Neural progenitor cell (in vitro differentiated cells): Measurements from ENCODE around the gene CABLES1. TPM values are rescaled to one million over a fixed set of nuclear protein-coding genes. Genes with fewer than 3 reads are reported as not detected.

Experiments
- DNase-seq: peaks from one replicate; pipeline ENCODE4 v3.0.0-alpha.2; 2016; ENCODE audit warnings: low spot score
- H2AFZ ChIP-seq: fragments of 200-600 bp; sonication (generic); replicated peaks from 2 replicates; pipeline ENCODE4 v1.6.1; 2016; ENCODE audit warnings: antibody characterized with exemption
- H3F3A ChIP-seq: fragments of 200-600 bp; sonication (generic); 2 replicates; pipeline ENCODE4 v1.6.1; 2016; ENCODE audit warnings: antibody characterized with exemption, low read depth
- H3K27ac ChIP-seq: fragments of 200-600 bp; sonication (generic); 2 replicates; pipeline ENCODE4 v1.5.1; 2016; ENCODE audit warnings: mild to moderate bottlenecking
- H3K27me3 ChIP-seq: fragments of 200-600 bp; sonication (generic); 2 replicates; pipeline ENCODE4 v1.6.1; 2016; ENCODE audit warnings: mild to moderate bottlenecking, moderate library complexity
- H3K36me3 ChIP-seq: fragments of 200-600 bp; sonication (generic); 2 replicates; pipeline ENCODE4 v1.5.1; 2016
- H3K4me1 ChIP-seq: fragments of 200-600 bp; sonication (generic); 2 replicates; pipeline ENCODE4 v1.6.1; 2016; ENCODE audit warnings: mixed run types
- H3K4me2 ChIP-seq: fragments of 200-600 bp; sonication (generic); 2 replicates; pipeline ENCODE4 v1.6.1; 2016
- H3K4me3 ChIP-seq: fragments of 200-600 bp; sonication (generic); 2 replicates; pipeline ENCODE4 v1.5.1; 2016
- H3K79me2 ChIP-seq: fragments of 200-600 bp; sonication (generic); 2 replicates; pipeline ENCODE4 v1.6.1; 2016; ENCODE audit warnings: low read depth
- H3K9ac ChIP-seq: fragments of 200-600 bp; sonication (generic); 2 replicates; pipeline ENCODE4 v1.6.1; 2016
- H3K9me3 ChIP-seq: fragments of 200-600 bp; sonication (generic); 2 replicates; pipeline ENCODE4 v1.5.1; 2016; ENCODE audit warnings: low read depth
- H4K20me1 ChIP-seq: fragments of 200-600 bp; sonication (generic); 2 replicates; pipeline ENCODE4 v1.6.1; 2016; ENCODE audit warnings: low read depth
- H3K27ac Mint-ChIP-seq: 3 replicates; pipeline ENCODE4 v1.8.0; 2021; ENCODE audit warnings: mixed read lengths
- H3K27me3 Mint-ChIP-seq: 2 replicates; pipeline ENCODE4 v1.8.0; 2022; ENCODE audit warnings: low read depth, mild to moderate bottlenecking, inconsistent platforms, moderate library complexity, mixed read lengths; ENCODE audit not compliant: insufficient read depth
- H3K36me3 Mint-ChIP-seq: 3 replicates; pipeline ENCODE4 v1.8.0; 2021; ENCODE audit warnings: mixed read lengths
- H3K4me1 Mint-ChIP-seq: 3 replicates; pipeline ENCODE4 v1.8.0; 2021; ENCODE audit warnings: mixed read lengths
- H3K4me3 Mint-ChIP-seq: 3 replicates; pipeline ENCODE4 v1.8.0; 2021; ENCODE audit warnings: mild to moderate bottlenecking, moderate library complexity, mixed read lengths
- H3K9me3 Mint-ChIP-seq: 3 replicates; pipeline ENCODE4 v1.8.0; 2020; ENCODE audit warnings: mixed read lengths
- CTCF ChIP-seq: fragments of 200-600 bp; sonication (generic); IDR thresholded peaks from 2 replicates; pipeline ENCODE4 v1.5.1; 2017; ENCODE audit warnings: antibody characterized with exemption, mild to moderate bottlenecking
- EZH2 ChIP-seq: fragments of 200-600 bp; sonication (generic); IDR thresholded peaks from 2 replicates; pipeline ENCODE4 v1.6.1; 2017; ENCODE audit warnings: antibody characterized with exemption, mild to moderate bottlenecking, moderate library complexity
- EZH2phosphoT487 ChIP-seq: fragments of 200-600 bp; sonication (generic); IDR thresholded peaks from 2 replicates; pipeline ENCODE4 v1.6.1; 2017; ENCODE audit warnings: antibody characterized with exemption
- total RNA-seq: library from RNA; depleted of rRNA; stranded (reverse); fragments of >200 nt; gene quantifications from 2 replicates; pipeline ENCODE4 v1.2.3, GENCODE V29; 2015; ENCODE audit warnings: low replicate concordance

The CABLES1 gene
- total RNA-seq, 1 donor from 2014 or later, result 2.8 TPM

GRCh38 chr18:23258566-23259469 lies 123.5 kb downstream of the CABLES1 start:
- H4K20me1 ChIP-seq, result peaks cover 7% of the 10 kb centered on the region
- no peak overlapping the region for H3K9ac ChIP-seq
- peak overlapping the region; percentile 54 for H3K4me2 ChIP-seq
- peaks cover 20% of the 10 kb centered on the region for H3K4me1 ChIP-seq
- no peaks in the 10 kb centered on the region for H3K27me3 ChIP-seq
- no peaks in the 10 kb centered on the region for H3K79me2 ChIP-seq
- no peaks in the 10 kb centered on the region for H3K9me3 ChIP-seq
- peaks cover 22% of the 10 kb centered on the region for H3F3A ChIP-seq
- DNase-seq, result no peak
- peak overlapping the region; percentile 71 for H3K4me3 Mint-ChIP-seq
- no peaks in the 10 kb centered on the region for H3K36me3 ChIP-seq
- no peak overlapping the region for H2AFZ ChIP-seq
- H3K9me3 Mint-ChIP-seq, result peaks cover 4% of the 10 kb centered on the region
- peaks cover 9% of the 10 kb centered on the region for H3K27me3 Mint-ChIP-seq
- no peak overlapping the region for H3K4me3 ChIP-seq
- TF ChIP-seq EZH2, result no peak
- TF ChIP-seq EZH2phosphoT487, result no peak
- TF ChIP-seq CTCF, result no peak
- peaks cover 42% of the 10 kb centered on the region for H3K4me1 Mint-ChIP-seq
- H3K27ac ChIP-seq, result no peak overlapping the region
- peaks cover 18% of the 10 kb centered on the region for H3K36me3 Mint-ChIP-seq
- H3K27ac Mint-ChIP-seq, result peak overlapping the region; percentile 89

GRCh38 chr18:23259701-23260681 lies 124.7 kb downstream of the CABLES1 start:
- H3K9me3 Mint-ChIP-seq, result peaks cover 8% of the 10 kb centered on the region
- TF ChIP-seq EZH2 (no peak), EZH2phosphoT487 (no peak), CTCF (no peak)
- H4K20me1 ChIP-seq, result peaks cover 7% of the 10 kb centered on the region
- H3K4me3 Mint-ChIP-seq, result peak overlapping the region; percentile 71
- peak overlapping the region; percentile 54 for H3K27ac ChIP-seq
- peak; percentile 91 for DNase-seq
- H3K36me3 Mint-ChIP-seq, result peaks cover 12% of the 10 kb centered on the region
- peaks cover 42% of the 10 kb centered on the region for H3K4me1 Mint-ChIP-seq
- H2AFZ ChIP-seq, result no peak overlapping the region
- peaks cover 7% of the 10 kb centered on the region for H3K27me3 Mint-ChIP-seq
- no peaks in the 10 kb centered on the region for H3K79me2 ChIP-seq
- H3K27me3 ChIP-seq, result no peaks in the 10 kb centered on the region
- H3K4me3 ChIP-seq, result no peak overlapping the region
- H3K36me3 ChIP-seq, result no peaks in the 10 kb centered on the region
- H3K9ac ChIP-seq, result no peak overlapping the region
- peaks cover 20% of the 10 kb centered on the region for H3K4me1 ChIP-seq
- peak overlapping the region; percentile 85 for H3K27ac Mint-ChIP-seq
- H3K9me3 ChIP-seq, result no peaks in the 10 kb centered on the region
- peak overlapping the region; percentile 54 for H3K4me2 ChIP-seq
- H3F3A ChIP-seq, result peaks cover 22% of the 10 kb centered on the region

GRCh38 chr18:23260926-23261590 lies 125.8 kb downstream of the CABLES1 start:
- no peak overlapping the region for H3K4me3 Mint-ChIP-seq
- H3K4me1 ChIP-seq, result peaks cover 20% of the 10 kb centered on the region
- no peaks in the 10 kb centered on the region for H3K36me3 ChIP-seq
- no peak for DNase-seq
- H3K9ac ChIP-seq, result no peak overlapping the region
- no peak overlapping the region for H3K4me3 ChIP-seq
- TF ChIP-seq EZH2phosphoT487, result no peak
- TF ChIP-seq CTCF, result no peak
- TF ChIP-seq EZH2, result no peak
- H3K79me2 ChIP-seq, result no peaks in the 10 kb centered on the region
- peaks cover 8% of the 10 kb centered on the region for H3K9me3 Mint-ChIP-seq
- H3K27ac ChIP-seq, result no peak overlapping the region
- H3K27me3 Mint-ChIP-seq, result peaks cover 5% of the 10 kb centered on the region
- H3K4me2 ChIP-seq, result peak overlapping the region; percentile 54
- peak overlapping the region; percentile 85 for H3K27ac Mint-ChIP-seq
- H2AFZ ChIP-seq, result no peak overlapping the region
- peaks cover 42% of the 10 kb centered on the region for H3K4me1 Mint-ChIP-seq
- H3K27me3 ChIP-seq, result no peaks in the 10 kb centered on the region
- H3K36me3 Mint-ChIP-seq, result peaks cover 9% of the 10 kb centered on the region
- H3K9me3 ChIP-seq, result no peaks in the 10 kb centered on the region
- peaks cover 22% of the 10 kb centered on the region for H3F3A ChIP-seq
- peaks cover 7% of the 10 kb centered on the region for H4K20me1 ChIP-seq
